Small intestine (tissue), 7 donors: Measurements from ENCODE around the gene TULP4. TPM values are rescaled to one million over a fixed set of nuclear protein-coding genes. Genes with fewer than 3 reads are reported as not detected.
"Not testable (repeated sequence)": the region's sequence is repeated elsewhere in the genome, so short reads cannot be mapped to it uniquely, and the experiment has no call there.

Source experiments
- DNase-seq, 2 donors: peaks; one replicate each; pipeline versions ENCODE4 v3.0.0 to v3.0.0-alpha.2; 2013
- FAIRE-seq: peaks from 2 replicates; lab custom pipeline; 2012; peaks lifted over from hg19 to GRCh38; lab: Jason Lieb, UNC
- H3K27ac ChIP-seq, 3 donors: one replicate each; pipeline ENCODE4 v1.5.1; 2013; ENCODE audit warnings: low read length in 2 of 3, mild to moderate bottlenecking in 2 of 3, control low read depth in 1 of 3, inconsistent platforms in 1 of 3, low read depth in 1 of 3, moderate library complexity in 1 of 3
- H3K27me3 ChIP-seq, 3 donors: one replicate each; pipeline ENCODE4 v1.6.1; 2013; ENCODE audit warnings: low read length in 3 of 3, inconsistent platforms in 1 of 3; ENCODE audit not compliant: control insufficient read depth in 3 of 3, insufficient read depth in 3 of 3
- H3K36me3 ChIP-seq, 3 donors: one replicate each; pipeline ENCODE4 v1.6.1; 2013; ENCODE audit warnings: low read length in 3 of 3, inconsistent platforms in 1 of 3, low read depth in 1 of 3, mild to moderate bottlenecking in 1 of 3, moderate library complexity in 1 of 3; ENCODE audit not compliant: control insufficient read depth in 3 of 3, insufficient read depth in 2 of 3
- H3K4me1 ChIP-seq, 3 donors: one replicate each; pipeline ENCODE4 v1.6.1; 2013; ENCODE audit warnings: low read length in 2 of 3, inconsistent platforms in 1 of 3, low read depth in 1 of 3, mild to moderate bottlenecking in 1 of 3, moderate library complexity in 1 of 3; ENCODE audit not compliant: control insufficient read depth in 3 of 3, insufficient read depth in 2 of 3
- H3K4me3 ChIP-seq, 3 donors: one replicate each; pipeline ENCODE4 v1.5.1; 2013; ENCODE audit warnings: low read length in 3 of 3, control low read depth in 1 of 3, inconsistent platforms in 1 of 3, low read depth in 1 of 3, mild to moderate bottlenecking in 1 of 3, moderate library complexity in 1 of 3
- H3K9me3 ChIP-seq, 2 donors: one replicate each; pipeline ENCODE4 v1.6.1; 2013; ENCODE audit warnings: low read depth in 1 of 2, low read length in 1 of 2; ENCODE audit not compliant: control insufficient read depth in 2 of 2, insufficient read depth in 1 of 2
- WGBS, 3 donors: extraction: QIAGEN DNeasy Blood & Tissue Kit; methylation state at CpG; one replicate each; pipeline ENCODE4 v1.1.7; 2013; 5-methylcytosine and 5-hydroxymethylcytosine counted together
- polyA plus RNA-seq, 4 donors: library from polyadenylated mRNA; stranded (reverse) in 3 of 4; unstranded in 1 of 4; fragments of 200-250 nt in 3 of 4; fragments of 120-200 nt in 1 of 4; gene quantifications; one replicate each; pipeline versions ENCODE4 v1.2.1 to v1.2.3, GENCODE V29; 2013
- donor health status: healthy with polysubstance abuse.
- donor health status: control.
- donor health status: control.
- donor health status: Bipolar disorder and iron deficiency.
- donor health status: healthy.

Gene TULP4
- polyA plus RNA-seq, 4 donors: 7.2 to 30.7 (median 10.7) TPM

DNA sequence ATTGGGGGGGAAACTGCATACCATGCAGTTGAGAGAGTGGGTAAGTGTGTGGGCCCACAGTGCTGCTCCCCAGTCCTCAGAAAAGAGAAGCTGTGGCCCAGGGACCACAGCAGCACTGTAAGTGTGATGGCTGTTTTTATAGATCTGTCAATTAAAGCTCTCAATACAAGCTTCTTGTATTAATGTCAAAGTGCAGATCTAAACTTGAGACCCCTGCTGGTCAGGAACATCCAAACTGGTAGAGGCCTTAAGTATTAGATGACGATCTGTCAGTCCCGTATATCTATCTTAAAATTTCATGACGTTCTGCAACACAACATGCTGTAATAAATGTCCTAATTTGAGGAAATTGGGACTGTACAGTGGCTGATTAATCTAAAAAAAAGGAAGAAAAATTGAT is 74.8 kb downstream of the TULP4 start:
- FAIRE-seq (no peak), DNase-seq (no peak)
- H3K4me1 ChIP-seq: no peaks in the 10 kb centered on the region
- peaks cover 0 to 6% (median 0%) of the 10 kb centered on the region in 3 donors for H3K36me3 ChIP-seq
- no peak overlapping the region for H3K27ac ChIP-seq
- WGBS, 3 donors: 75 to 82% (median 79%) methylated on average over 3 of the region's 3 CpGs
- no peaks in the 10 kb centered on the region for H3K27me3 ChIP-seq
- H3K4me3 ChIP-seq: no peak overlapping the region
- peaks cover 0 to 18% of the 10 kb centered on the region in 2 donors for H3K9me3 ChIP-seq

GRCh38 chr6:158387578-158387977 is 75.3 kb downstream of the TULP4 start:
- 97 to 100% (median 97%) methylated on average over 1 of the region's 1 CpG for WGBS, 3 donors
- H3K9me3 ChIP-seq: peaks cover 0 to 23% of the 10 kb centered on the region in 2 donors
- no peaks in the 10 kb centered on the region for H3K4me1 ChIP-seq
- peaks cover 0 to 9% (median 0%) of the 10 kb centered on the region in 3 donors for H3K36me3 ChIP-seq
- H3K27me3 ChIP-seq: no peaks in the 10 kb centered on the region
- DNase-seq: no peak
- no peak for FAIRE-seq
- no peak overlapping the region for H3K27ac ChIP-seq
- no peak overlapping the region for H3K4me3 ChIP-seq

DNA sequence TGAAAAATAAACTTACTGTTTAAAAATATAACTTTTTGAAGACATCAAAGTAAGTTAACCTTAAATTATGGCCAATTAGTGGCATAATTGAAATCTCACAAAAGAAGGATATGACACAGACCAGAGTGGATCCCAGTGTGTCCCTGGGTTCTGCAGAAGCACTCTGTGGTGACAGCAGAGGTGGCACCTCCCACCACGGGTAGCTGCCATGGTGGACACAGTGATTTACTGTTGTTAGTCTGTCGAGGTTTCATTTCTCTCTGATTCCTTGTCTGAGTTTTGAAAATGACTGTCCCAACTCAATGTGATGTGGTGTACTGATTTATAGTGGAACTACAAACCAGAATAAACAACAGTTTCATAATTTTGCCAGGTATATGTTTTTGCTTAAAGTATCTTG is 76.5 kb downstream of the TULP4 start:
- H3K9me3 ChIP-seq: peaks cover 0 to 35% of the 10 kb centered on the region in 2 donors
- no peak for DNase-seq
- WGBS, 3 donors: 33 to 54% (median 35%) methylated on average over 2 of the region's 2 CpGs
- H3K27ac ChIP-seq: no peak overlapping the region
- no peaks in the 10 kb centered on the region for H3K27me3 ChIP-seq
- peaks cover 0 to 16% (median 0%) of the 10 kb centered on the region in 3 donors for H3K36me3 ChIP-seq
- no peak overlapping the region for H3K4me3 ChIP-seq
- FAIRE-seq: no peak
- no peaks in the 10 kb centered on the region for H3K4me1 ChIP-seq

DNA sequence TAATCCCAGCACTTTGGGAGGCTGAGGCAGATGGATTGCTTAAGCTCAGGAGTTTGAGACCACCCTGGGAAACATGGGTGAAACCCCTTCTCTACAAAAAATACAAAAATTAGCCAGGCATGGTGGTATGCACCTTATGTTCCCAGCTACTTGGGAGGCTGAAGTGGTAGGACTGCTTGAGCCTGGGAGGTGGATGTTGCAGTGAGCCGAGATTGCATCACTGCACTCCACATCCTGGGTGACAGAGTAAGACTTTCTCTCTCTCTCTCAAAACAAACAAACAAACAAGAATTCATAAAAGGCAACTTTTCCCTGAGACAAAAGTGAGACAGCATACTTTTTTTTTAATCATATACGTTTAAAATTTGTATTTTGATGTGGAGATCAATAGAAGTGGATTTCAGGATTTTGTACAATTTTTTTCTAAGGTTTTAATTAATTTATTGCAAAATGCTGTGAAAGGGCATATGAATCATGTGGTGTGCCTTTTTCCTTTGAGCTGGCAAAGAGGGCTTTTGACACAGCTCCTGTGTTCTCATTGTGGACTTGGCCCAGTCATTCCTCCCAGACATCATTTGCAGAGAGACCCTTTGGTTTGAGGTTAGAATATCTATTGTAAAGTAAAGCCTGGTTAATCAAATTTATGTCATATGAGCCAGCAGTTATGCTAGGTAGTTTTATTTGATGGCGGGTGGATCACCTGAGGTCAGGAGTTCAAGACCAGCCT is 77.1 kb downstream of the TULP4 start:
- no peak for DNase-seq
- no peak for FAIRE-seq

GRCh38 chr6:158391276-158391675 is 79.0 kb downstream of the TULP4 start:
- Histone ChIP-seq H3K4me3 (no peak overlapping the region), H3K27me3 (no peaks in the 10 kb centered on the region), H3K27ac (no peak overlapping the region), H3K36me3 (peaks cover 0 to 16% (median 0%) of the 10 kb centered on the region in 3 donors), H3K4me1 (no peaks in the 10 kb centered on the region), H3K9me3 (peaks cover 0 to 41% of the 10 kb centered on the region in 2 donors)
- DNase-seq: no peak
- WGBS, 3 donors: 93 to 97% (median 95%) methylated on average over 3 of the region's 3 CpGs
- FAIRE-seq: no peak

More for the DNA sequence above, 77.1 kb downstream of the TULP4 start:
- H3K9me3 ChIP-seq: peaks cover 0 to 41% of the 10 kb centered on the region in 2 donors
- H3K4me3 ChIP-seq: no peak overlapping the region
- H3K4me1 ChIP-seq: no peaks in the 10 kb centered on the region
- 94 to 99% (median 97%) methylated on average over 3 of the region's 3 CpGs for WGBS, 3 donors
- H3K27me3 ChIP-seq: no peaks in the 10 kb centered on the region
- H3K36me3 ChIP-seq: peaks cover 0 to 16% (median 0%) of the 10 kb centered on the region in 3 donors
- H3K27ac ChIP-seq: no peak overlapping the region

- peaks cover 0 to 16% (median 0%) of the 10 kb centered on the region in 3 donors for H3K36me3 ChIP-seq
- H3K9me3 ChIP-seq: peaks cover 0 to 41% of the 10 kb centered on the region in 2 donors
- DNase-seq, H3K27ac ChIP-seq, H3K4me1 ChIP-seq, H3K4me3 ChIP-seq, H3K27me3 ChIP-seq, FAIRE-seq: not testable (repeated sequence)
- WGBS, 3 donors: 93 to 97% (median 94%) methylated on average over 4 of the region's 4 CpGs
Observed at GRCh38 chr6:158391977-158392376, 79.7 kb downstream of the TULP4 start.

GRCh38 chr6:158396136-158396535 is 83.9 kb downstream of the TULP4 start:
- 51 to 66% (median 63%) methylated on average over 5 of the region's 5 CpGs for WGBS, 3 donors
- DNase-seq: no peak

DNA sequence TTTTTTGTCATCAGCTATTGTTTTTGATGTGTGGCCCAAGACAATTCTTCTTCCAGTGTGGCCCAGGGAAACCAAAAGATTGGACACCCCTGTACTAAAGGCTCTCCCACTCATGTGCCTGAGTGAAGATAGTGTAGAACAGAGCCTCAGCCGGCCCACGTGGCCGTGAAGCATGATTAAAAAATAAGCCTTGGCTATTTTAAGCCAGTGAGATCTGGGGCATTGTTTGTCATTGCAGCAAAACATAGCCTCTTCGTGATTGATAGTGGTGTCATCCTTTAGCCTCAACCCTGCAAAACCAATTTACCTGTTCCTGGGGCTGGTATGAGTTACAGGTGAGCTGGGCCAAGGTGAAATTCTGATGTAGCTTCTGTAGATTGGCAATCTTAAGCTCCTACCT is 85.3 kb downstream of the TULP4 start:
- Histone ChIP-seq H3K9me3 (peaks cover 0 to 24% of the 10 kb centered on the region in 2 donors), H3K36me3 (peaks cover 0 to 10% (median 0%) of the 10 kb centered on the region in 3 donors), H3K4me1 (peaks cover 0 to 2% (median 0%) of the 10 kb centered on the region in 3 donors), H3K27ac (no peak overlapping the region), H3K4me3 (no peak overlapping the region), H3K27me3 (no peaks in the 10 kb centered on the region)
- FAIRE-seq (no peak), DNase-seq (no peak)
- WGBS, 3 donors: 95 to 98% (median 97%) methylated on average over 4 of the region's 4 CpGs

More at GRCh38 chr6:158396136-158396535, 83.9 kb downstream of the TULP4 start:
- Histone ChIP-seq H3K4me1 (no peaks in the 10 kb centered on the region), H3K9me3 (peaks cover 0 to 36% of the 10 kb centered on the region in 2 donors), H3K27ac (no peak overlapping the region), H3K27me3 (no peaks in the 10 kb centered on the region), H3K4me3 (no peak overlapping the region), H3K36me3 (peaks cover 0 to 10% (median 0%) of the 10 kb centered on the region in 3 donors)
- FAIRE-seq: no peak
